NCI-H2081 treated with DMSO at 0.1 percent for 48 hours (cell line): Measurements from ENCODE around the gene HDAC9.
"Not testable (repeated sequence)": the region's sequence is repeated elsewhere in the genome, so short reads cannot be mapped to it uniquely, and the experiment has no call there.

Experiments
- DNase-seq: peaks from one replicate; lab custom pipeline; 2025; lab: John Stamatoyannopoulos, UW

Gene HDAC9

GRCh38 chr7:18971839-18972238 is 476.3 kb downstream of the HDAC9 start:
- DNase-seq, result no peak

- DNase-seq, result no peak
These were observed 479.3 kb downstream of the HDAC9 start for GRCh38 chr7:18974803-18975202.

- no peak for DNase-seq
These were observed 479.7 kb downstream of the HDAC9 start for GRCh38 chr7:18975276-18975675.

GRCh38 chr7:18975689-18976280 is 480.2 kb downstream of the HDAC9 start:
- no peak for DNase-seq

GRCh38 chr7:18976715-18977471 is 481.3 kb downstream of the HDAC9 start:
- no peak for DNase-seq

- DNase-seq, result no peak
These were observed 482.6 kb downstream of the HDAC9 start for GRCh38 chr7:18978108-18978495.

- DNase-seq, result not testable (repeated sequence)
These were observed 495.2 kb downstream of the HDAC9 start for GRCh38 chr7:18990700-18991099.

GRCh38 chr7:18993933-18994668 is 498.6 kb downstream of the HDAC9 start:
- DNase-seq, result no peak

- DNase-seq, result no peak
These were observed 499.7 kb downstream of the HDAC9 start for GRCh38 chr7:18995270-18995671.

GRCh38 chr7:18995811-18996426 is 500.4 kb downstream of the HDAC9 start:
- DNase-seq, result no peak

GRCh38 chr7:18996583-18996982 is 501.0 kb downstream of the HDAC9 start:
- DNase-seq, result no peak

GRCh38 chr7:18997477-18998150 is 502.1 kb downstream of the HDAC9 start:
- no peak for DNase-seq

- DNase-seq, result no peak
These were observed 504.9 kb downstream of the HDAC9 start for GRCh38 chr7:19000410-19000809.

- DNase-seq, result no peak
These were observed 506.3 kb downstream of the HDAC9 start for GRCh38 chr7:19001854-19002253.

- no peak for DNase-seq
These were observed 513.8 kb downstream of the HDAC9 start for GRCh38 chr7:19009241-19009935.

GRCh38 chr7:19009936-19010280 is 514.4 kb downstream of the HDAC9 start:
- DNase-seq, result no peak

- DNase-seq, result no peak
These were observed 515.7 kb downstream of the HDAC9 start for GRCh38 chr7:19011212-19011611.

GRCh38 chr7:19015098-19015497 is 519.5 kb downstream of the HDAC9 start:
- no peak for DNase-seq

- no peak for DNase-seq
These were observed 520.6 kb downstream of the HDAC9 start for GRCh38 chr7:19016140-19016539.

- DNase-seq, result no peak
These were observed 521.8 kb downstream of the HDAC9 start for GRCh38 chr7:19017374-19017773.

GRCh38 chr7:19020062-19020461 is 524.5 kb downstream of the HDAC9 start:
- no peak for DNase-seq

- no peak for DNase-seq
These were observed 525.2 kb downstream of the HDAC9 start for GRCh38 chr7:19020711-19021110.
